Liver (tissue), 9 donors: Measurements from ENCODE around the gene N4BP3. TPM values are rescaled to one million over a fixed set of nuclear protein-coding genes. Genes with fewer than 3 reads are reported as not detected.

Experiments used
- DNase-seq: peaks from one replicate; pipeline ENCODE4 v3.0.0-alpha.2; 2017; ENCODE audit warnings: low spot score
- H3K27ac ChIP-seq, 2 donors: one replicate each; pipeline ENCODE4 v1.7.0; 2013; ENCODE audit warnings: inconsistent platforms in 2 of 2, low read length in 2 of 2, control low read depth in 1 of 2, low read depth in 1 of 2, mild to moderate bottlenecking in 1 of 2
- H3K27me3 ChIP-seq, 4 donors: one replicate each; pipeline versions ENCODE4 v1.6.1 to v1.7.0; 2013; ENCODE audit warnings: low read length in 3 of 4, inconsistent platforms in 1 of 4, mild to moderate bottlenecking in 1 of 4, moderate library complexity in 1 of 4; ENCODE audit not compliant: control insufficient read depth in 4 of 4, insufficient read depth in 4 of 4
- H3K36me3 ChIP-seq, 4 donors: one replicate each; pipeline versions ENCODE4 v1.6.1 to v1.7.0; 2013; ENCODE audit warnings: low read length in 3 of 4, mild to moderate bottlenecking in 3 of 4, low read depth in 1 of 4, moderate library complexity in 1 of 4; ENCODE audit not compliant: control insufficient read depth in 4 of 4, insufficient read depth in 3 of 4
- H3K4me1 ChIP-seq, 4 donors: one replicate each; pipeline versions ENCODE4 v1.6.1 to v1.7.0; 2013; ENCODE audit warnings: low read length in 3 of 4, mild to moderate bottlenecking in 3 of 4, moderate library complexity in 1 of 4; ENCODE audit not compliant: control insufficient read depth in 4 of 4, insufficient read depth in 4 of 4
- H3K4me3 ChIP-seq, 3 donors: one replicate each; pipeline versions ENCODE4 v1.6.1 to v1.7.0; 2013; ENCODE audit warnings: low read length in 3 of 3, control low read depth in 1 of 3, low read depth in 1 of 3, mild to moderate bottlenecking in 1 of 3
- H3K9ac ChIP-seq, 2 donors: one replicate each; pipeline ENCODE4 v1.7.0; 2013; ENCODE audit warnings: low read length in 2 of 2, mild to moderate bottlenecking in 2 of 2, moderate library complexity in 2 of 2, control low read depth in 1 of 2, low read depth in 1 of 2
- H3K9me3 ChIP-seq, 4 donors: one replicate each; pipeline versions ENCODE4 v1.6.1 to v1.7.0; 2013; ENCODE audit warnings: low read length in 3 of 4; ENCODE audit not compliant: control insufficient read depth in 4 of 4
- ATF3 ChIP-seq: IDR thresholded peaks from 2 replicates; pipeline ENCODE4 v1.6.1; 2016; ENCODE audit warnings: antibody characterized with exemption
- CTCF ChIP-seq: fragments of 150-350 bp; IDR thresholded peaks from 2 replicates; pipeline ENCODE4 v1.5.1; 2017; ENCODE audit warnings: improper control_type of control experiment, low read depth, low read length; ENCODE audit not compliant: missing input control
- EGR1 ChIP-seq, 2 donors: IDR thresholded peaks; 2 replicates each; pipeline ENCODE4 v1.6.1; 2016 to 2018; ENCODE audit warnings: antibody characterized with exemption in 2 of 2, low read depth in 2 of 2
- FOXA1 ChIP-seq: IDR thresholded peaks from 2 replicates; pipeline ENCODE4 v1.6.1; 2016; ENCODE audit warnings: antibody characterized with exemption
- FOXA2 ChIP-seq: IDR thresholded peaks from 2 replicates; pipeline ENCODE4 v1.6.1; 2016; ENCODE audit warnings: antibody characterized with exemption
- GABPA ChIP-seq, 2 donors: IDR thresholded peaks in 1 of 2; conservative IDR thresholded peaks in 1 of 2; 2 replicates each; pipeline ENCODE4 v1.6.1; 2016; ENCODE audit warnings: antibody characterized with exemption in 2 of 2, mild to moderate bottlenecking in 1 of 2, moderate library complexity in 1 of 2
- HNF4A ChIP-seq, 2 donors: conservative IDR thresholded peaks; 2 replicates each; pipeline ENCODE4 v1.6.1; 2016; ENCODE audit warnings: antibody characterized with exemption in 2 of 2, mild to moderate bottlenecking in 2 of 2
- HNF4G ChIP-seq: IDR thresholded peaks from 2 replicates; pipeline ENCODE4 v1.6.1; 2016; ENCODE audit warnings: antibody characterized with exemption
- JUND ChIP-seq, 2 donors: IDR thresholded peaks; 2 replicates each; pipeline ENCODE4 v1.6.1; 2016; ENCODE audit warnings: antibody characterized with exemption in 2 of 2
- MAX ChIP-seq: IDR thresholded peaks from 2 replicates; pipeline ENCODE4 v1.6.1; 2016; ENCODE audit warnings: antibody characterized with exemption
- NR2F2 ChIP-seq: IDR thresholded peaks from 2 replicates; pipeline ENCODE4 v1.6.1; 2016; ENCODE audit warnings: antibody characterized with exemption
- REST ChIP-seq: IDR thresholded peaks from 2 replicates; pipeline ENCODE4 v1.6.1; 2016; ENCODE audit warnings: antibody characterized with exemption, mild to moderate bottlenecking
- RXRA ChIP-seq, 2 donors: IDR thresholded peaks; 2 replicates each; pipeline ENCODE4 v1.6.1; 2017 to 2018; ENCODE audit warnings: antibody characterized with exemption in 2 of 2, mild to moderate bottlenecking in 1 of 2
- SP1 ChIP-seq: IDR thresholded peaks from 2 replicates; pipeline ENCODE4 v1.6.1; 2018; ENCODE audit warnings: antibody characterized with exemption, mild to moderate bottlenecking
- TAF1 ChIP-seq: conservative IDR thresholded peaks from 2 replicates; pipeline ENCODE4 v1.6.1; 2016; ENCODE audit warnings: antibody characterized with exemption, mild to moderate bottlenecking
- YY1 ChIP-seq: IDR thresholded peaks from 2 replicates; pipeline ENCODE4 v1.6.1; 2016; ENCODE audit warnings: antibody characterized with exemption, mild to moderate bottlenecking
- ZBTB33 ChIP-seq: IDR thresholded peaks from 2 replicates; pipeline ENCODE4 v1.6.1; 2016; ENCODE audit warnings: antibody characterized with exemption
- WGBS: extraction: QIAGEN DNeasy Blood & Tissue Kit; methylation state at CpG from one replicate; pipeline ENCODE4 v1.1.7; 2013; 5-methylcytosine and 5-hydroxymethylcytosine counted together
- polyA plus RNA-seq, 2 donors: library from polyadenylated mRNA; stranded (reverse) in 1 of 2; unstranded in 1 of 2; fragments of 200-250 nt in 1 of 2; fragments of >200 nt in 1 of 2; fragmentation: Nextera tagmentation in 1 of 2; extraction: Ambion mirVana in 1 of 2; gene quantifications; one replicate each; pipeline versions ENCODE4 v1.2.1 to v1.2.3, GENCODE V29; 2013 to 2015
- total RNA-seq, 2 donors: library from RNA; depleted of rRNA; stranded (reverse); fragments of >200 nt; gene quantifications; one replicate each; pipeline ENCODE4 v1.2.3, GENCODE V29; 2014
- donor health status: healthy.
- donor health status: healthy.
- donor health status: healthy.
- donor health status: healthy.
- donor health status: healthy.

N4BP3 gene
- total and polyA plus RNA-seq, 4 donors = 0.06 to 0.28 (median 0.08) TPM; not detected in 1

- Histone ChIP-seq H3K36me3 (peaks cover 0 to 4% (median 0%) of the 10 kb centered on the region in 4 donors), H3K27me3 (no peaks in the 10 kb centered on the region), H3K9ac (peak overlapping the region; percentile 34 to 79), H3K9me3 (no peaks in the 10 kb centered on the region), H3K27ac (peak overlapping the region in 1 of 2 donors; percentile 48), H3K4me1 (peaks cover 6 to 14% (median 8%) of the 10 kb centered on the region in 4 donors), H3K4me3 (peak overlapping the region; percentile 30 to 87 (median 77))
- TF ChIP-seq FOXA1 = no peak
- TF ChIP-seq GABPA (IDR thresholded peaks at IDR 0.05 in 1 of 2, conservative IDR thresholded peaks at IDR 0.05 in 1 of 2) = no peak
- TF ChIP-seq ATF3 = no peak
- no peak for TF ChIP-seq FOXA2
- TF ChIP-seq SP1 = no peak
- TF ChIP-seq ZBTB33 = no peak
- TF ChIP-seq HNF4G = no peak
- no peak for TF ChIP-seq NR2F2
- no peak for TF ChIP-seq REST
- no peak for TF ChIP-seq JUND (IDR thresholded peaks at IDR 0.05)
- TF ChIP-seq MAX = no peak
- no peak for TF ChIP-seq CTCF
- no peak for TF ChIP-seq HNF4A (conservative IDR thresholded peaks at IDR 0.05)
- 23% methylated on average over 10 of the region's 10 CpGs for whole genome bisulfite sequencing
- no peak for DNase-seq
These were observed 18.2 kb downstream of the N4BP3 start for GRCh38 chr5:178131446-178131996.

GRCh38 chr5:178136990-178137389 is 23.7 kb downstream of the N4BP3 start:
- H3K27ac ChIP-seq = no peak overlapping the region
- WGBS = 87% methylated on average over 10 of the region's 10 CpGs
- no peak overlapping the region for H3K9ac ChIP-seq
- no peak for DNase-seq
- no peaks in the 10 kb centered on the region for H3K9me3 ChIP-seq
- no peak overlapping the region for H3K4me3 ChIP-seq
- no peaks in the 10 kb centered on the region for H3K27me3 ChIP-seq
- H3K4me1 ChIP-seq = peaks cover 0 to 5% (median 3%) of the 10 kb centered on the region in 4 donors
- H3K36me3 ChIP-seq = peaks cover 3 to 13% (median 8%) of the 10 kb centered on the region in 4 donors
- TF ChIP-seq EGR1 (IDR thresholded peaks at IDR 0.05; ENCODE audit: low read depth in 2 of 2) (no peak), MAX (no peak), RXRA (IDR thresholded peaks at IDR 0.05) (no peak), ZBTB33 (no peak), NR2F2 (no peak), TAF1 (no peak), FOXA1 (no peak), ATF3 (no peak), REST (no peak), SP1 (no peak), HNF4A (conservative IDR thresholded peaks at IDR 0.05) (no peak), YY1 (no peak)
